GM20431 (cell line): Measurements from ENCODE around the gene FRMD4A.

ENCODE experiments used
- in situ Hi-C: fragments of 300-500 bp; cut with MseI, MboI; formaldehyde crosslinking; loops from one replicate; pipeline ENCODE4 v1.15.0; 2020; ENCODE audit warnings: low sequenced_read_pairs; ENCODE audit not compliant: unreplicated experiment

Gene FRMD4A

DNA sequence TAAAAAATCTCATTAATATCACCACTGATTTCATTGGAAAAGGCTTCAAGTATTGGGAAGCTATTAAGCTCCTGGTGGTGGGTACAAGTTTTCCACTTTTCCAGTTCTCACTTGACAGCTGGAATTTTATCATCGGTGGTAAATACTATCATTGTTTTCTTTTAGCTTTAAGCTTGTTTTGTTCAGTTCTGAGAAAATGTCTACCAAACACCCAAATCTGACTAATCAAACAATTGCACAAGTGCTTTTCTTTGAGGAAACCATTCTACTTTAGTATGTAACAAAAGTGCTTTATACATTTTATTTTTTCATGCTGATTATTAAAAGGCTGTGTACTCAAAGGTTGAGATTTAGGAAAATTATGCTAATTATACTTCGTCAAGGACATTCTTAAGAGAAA lies 736.1 kb downstream of the FRMD4A start:
- in situ Hi-C loops, result no loop called here
